Stimulated activated CD8-positive, alpha-beta memory T cell treated with anti-CD3 and anti-CD28 coated beads, Interleukin-7, amount 100 ng/mL, for 1 hour (primary cell): ENCODE results near the gene HEATR5A.
"Not testable (repeated sequence)": the region's sequence is repeated elsewhere in the genome, so short reads cannot be mapped to it uniquely, and the experiment has no call there.

Experiments
- DNase-seq, 2 donors: peaks; one replicate each; pipeline ENCODE4 v3.0.0-alpha.2; 2020; ENCODE audit warnings: low read depth in 2 of 2

HEATR5A gene

DNA sequence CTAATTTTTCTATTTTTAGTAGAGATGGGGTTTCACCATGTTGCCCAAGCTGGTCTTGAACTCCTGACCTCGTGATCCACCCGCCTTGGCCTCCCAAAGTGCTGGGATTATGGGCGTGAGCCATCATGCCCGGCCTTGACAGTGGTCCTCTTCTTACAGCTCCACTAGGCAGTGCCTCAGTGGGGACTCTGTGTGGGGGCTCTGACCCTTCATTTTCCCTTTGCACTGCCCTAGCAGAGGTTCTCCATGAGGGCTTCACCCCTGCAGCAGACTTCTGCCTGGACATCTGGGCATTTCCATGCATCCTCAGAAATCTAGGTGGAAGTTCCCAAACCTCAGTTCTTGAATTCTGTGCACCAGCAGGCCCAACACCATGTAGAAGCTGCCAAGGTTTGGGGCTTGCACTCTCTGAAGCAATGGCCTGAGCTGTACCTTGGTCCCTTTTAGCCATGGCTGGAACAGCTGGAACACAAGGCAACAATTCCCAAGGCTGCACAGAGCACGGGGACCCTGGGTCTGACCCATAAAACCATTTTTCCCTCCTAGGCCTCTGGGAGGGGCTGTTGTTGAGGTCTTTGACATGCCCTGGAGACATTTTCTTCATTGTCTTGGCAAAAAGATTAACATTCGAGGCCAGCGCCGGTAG is 90.4 kb downstream of the HEATR5A start:
- not testable (repeated sequence) for DNase-seq

DNA sequence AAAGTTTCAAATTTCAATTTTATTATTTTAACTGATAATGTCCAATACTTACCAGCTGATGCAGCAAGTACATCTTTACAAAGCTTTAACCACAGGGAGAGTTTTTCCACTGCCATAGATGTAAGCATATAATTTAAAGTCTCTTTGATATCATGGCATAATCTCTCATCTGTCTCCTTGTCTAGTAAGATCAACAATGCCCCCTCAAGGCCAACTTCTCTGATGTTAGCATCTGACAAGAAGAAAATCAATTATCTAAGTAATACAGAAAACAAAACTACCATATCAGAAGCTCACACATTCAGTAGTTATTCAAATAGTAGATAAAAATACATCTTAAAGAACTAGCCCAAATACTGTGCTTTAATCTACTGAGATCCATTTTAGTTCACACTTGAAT is 94.2 kb downstream of the HEATR5A start:
- DNase-seq, result no peak

- no peak for DNase-seq
Observed at GRCh38 chr14:31323419-31323818, 96.9 kb downstream of the HEATR5A start.

- DNase-seq, result no peak
Observed at GRCh38 chr14:31320922-31321766, 99.2 kb downstream of the HEATR5A start.

DNA sequence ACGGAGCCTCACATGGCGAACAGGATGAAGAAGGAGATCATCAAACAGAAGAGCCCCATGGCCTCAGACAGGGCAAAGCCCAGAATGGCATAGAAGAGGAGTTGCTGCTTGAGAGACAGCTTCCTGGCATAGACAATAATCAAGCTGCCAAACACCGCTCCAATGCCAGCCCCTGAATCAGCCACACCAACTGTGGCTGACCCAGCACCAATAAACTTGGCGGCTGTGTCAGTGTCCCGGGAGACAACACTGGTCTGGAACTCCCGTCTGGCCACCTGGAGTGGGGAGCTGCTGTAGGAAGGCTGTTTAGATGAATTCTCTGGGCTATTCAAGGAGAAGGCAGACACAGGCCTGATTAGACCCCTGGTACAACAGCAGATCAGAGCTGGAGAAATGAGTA is 100.1 kb downstream of the HEATR5A start:
- no peak for DNase-seq

DNA sequence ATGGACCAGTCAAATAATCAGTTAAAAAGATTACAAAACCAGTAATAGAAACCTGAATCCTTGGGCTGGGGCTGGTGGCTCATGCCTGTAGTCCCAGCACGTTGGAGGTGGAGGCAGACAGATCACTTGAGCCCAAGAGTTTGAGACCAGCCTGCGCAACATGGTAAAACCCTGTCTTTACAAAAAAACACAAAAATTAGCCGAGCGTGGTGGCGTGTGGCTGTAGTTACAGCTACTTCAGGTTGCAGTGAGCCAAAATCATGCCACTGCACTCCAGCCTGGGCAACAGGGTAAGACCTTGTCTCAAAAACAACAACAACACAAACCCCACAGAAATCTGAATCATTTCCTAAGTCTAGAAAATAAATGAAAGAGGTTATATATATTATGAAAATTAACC is 100.6 kb downstream of the HEATR5A start:
- DNase-seq, result no peak

DNA sequence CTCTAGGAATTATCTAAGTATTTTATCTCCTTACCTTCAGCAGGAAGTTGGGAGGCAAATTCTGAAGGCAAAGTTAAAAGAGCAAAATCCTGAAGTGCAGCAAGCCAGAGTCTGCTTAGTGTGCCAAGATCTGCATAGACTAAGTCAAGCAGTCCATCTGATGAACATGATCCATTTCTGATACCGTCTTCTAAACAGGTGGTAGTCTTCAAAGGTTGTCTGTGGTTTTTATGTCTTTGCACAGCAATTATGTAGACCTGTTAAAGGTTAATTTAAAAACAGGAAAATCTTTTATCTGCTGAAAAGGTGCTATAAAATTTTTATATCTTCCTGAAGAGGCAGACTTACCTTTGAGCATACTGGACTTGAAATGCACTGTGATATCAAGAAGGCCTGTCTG is 107.4 kb downstream of the HEATR5A start:
- DNase-seq, result no peak

DNA sequence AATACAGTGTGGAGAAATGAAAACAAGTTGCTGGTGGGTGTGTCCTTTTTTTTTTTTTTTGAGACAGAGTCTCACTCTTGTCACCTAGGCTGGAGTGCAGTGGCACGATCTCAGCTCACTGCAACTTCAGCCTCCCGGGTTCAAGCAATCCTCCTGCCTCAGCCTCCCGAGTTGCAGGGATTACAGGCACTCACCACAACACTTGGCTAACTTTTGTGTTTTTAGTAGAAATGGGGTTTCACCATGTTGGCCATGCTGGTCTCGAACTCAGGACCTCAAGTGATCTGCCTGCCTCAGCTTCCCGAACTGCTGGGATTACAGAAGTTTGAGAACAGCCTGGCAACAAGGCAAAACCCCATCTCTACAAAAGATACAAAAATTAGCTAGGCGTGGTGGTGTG is 108.0 kb downstream of the HEATR5A start:
- DNase-seq, result not testable (repeated sequence)

DNA sequence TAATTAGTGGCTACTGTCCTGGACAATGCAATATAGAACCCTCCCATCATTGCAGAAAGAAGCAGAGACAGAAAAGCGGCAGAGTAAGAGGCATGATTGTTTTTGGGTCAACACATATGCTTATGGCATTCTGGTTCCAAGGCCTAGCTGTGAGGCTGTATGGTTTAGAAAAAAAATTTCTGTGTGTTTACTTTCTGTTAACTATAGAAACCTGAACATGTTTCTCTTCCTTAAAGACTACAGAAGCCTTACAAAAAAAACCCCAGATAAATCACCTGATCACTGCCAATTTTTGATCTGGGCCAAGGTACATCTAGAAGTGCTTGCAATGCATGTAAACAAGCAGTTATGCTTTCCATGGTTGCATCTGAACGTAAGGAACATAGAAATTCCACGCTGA is 112.7 kb downstream of the HEATR5A start:
- DNase-seq, result no peak

- no peak for DNase-seq
Observed at GRCh38 chr14:31307198-31307597, 113.2 kb downstream of the HEATR5A start.

DNA sequence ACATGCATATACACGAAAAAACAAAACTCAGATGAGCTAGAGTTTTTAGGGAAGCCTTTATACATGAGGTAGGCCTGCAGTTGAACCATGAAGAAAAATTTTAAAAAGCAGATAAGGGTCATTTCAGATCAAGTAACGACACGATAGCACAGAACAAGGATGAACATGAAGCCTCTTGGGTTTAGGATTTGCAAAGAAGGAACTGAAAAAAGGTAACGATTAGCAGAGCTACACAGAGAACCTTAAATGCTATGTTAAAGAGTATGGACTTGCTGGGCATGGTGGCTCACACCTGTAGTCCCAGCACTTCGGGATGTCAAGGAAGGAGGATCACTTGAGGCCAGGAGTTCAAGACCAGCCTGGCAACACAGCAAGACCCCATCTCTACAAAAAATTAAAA is 116.7 kb downstream of the HEATR5A start:
- DNase-seq, result no peak

DNA sequence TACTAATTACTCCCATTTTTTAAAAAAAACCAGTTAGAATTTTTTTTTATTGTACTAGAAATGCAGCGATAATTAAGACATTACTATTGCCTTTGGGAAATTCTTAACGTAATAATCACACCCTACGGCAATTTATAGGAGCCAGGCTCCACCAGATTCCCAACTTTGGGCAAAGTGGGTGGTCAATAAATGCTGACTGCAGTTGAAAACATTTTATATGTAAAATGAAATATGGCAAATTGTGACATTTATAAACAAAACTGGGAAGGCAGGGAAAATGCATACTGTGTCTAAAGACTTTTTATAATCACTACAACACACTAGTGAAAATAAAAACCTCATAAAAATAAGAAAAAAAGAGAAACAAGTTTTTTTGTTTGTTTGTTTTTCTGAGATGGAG is 119.5 kb downstream of the HEATR5A start:
- no peak for DNase-seq

GRCh38 chr14:31300296-31300695 is 120.1 kb downstream of the HEATR5A start:
- no peak for DNase-seq

- DNase-seq, result no peak
Observed at GRCh38 chr14:31297701-31298344, 122.5 kb downstream of the HEATR5A start.

- DNase-seq, result no peak
Observed at GRCh38 chr14:31297112-31297511, 123.2 kb downstream of the HEATR5A start.

- DNase-seq, result no peak
Observed at GRCh38 chr14:31294746-31295405, 125.5 kb downstream of the HEATR5A start.

- no peak for DNase-seq
Observed at GRCh38 chr14:31292937-31293616, 127.3 kb downstream of the HEATR5A start.

- no peak for DNase-seq
Observed at GRCh38 chr14:31291210-31291609, 129.1 kb downstream of the HEATR5A start.

DNA sequence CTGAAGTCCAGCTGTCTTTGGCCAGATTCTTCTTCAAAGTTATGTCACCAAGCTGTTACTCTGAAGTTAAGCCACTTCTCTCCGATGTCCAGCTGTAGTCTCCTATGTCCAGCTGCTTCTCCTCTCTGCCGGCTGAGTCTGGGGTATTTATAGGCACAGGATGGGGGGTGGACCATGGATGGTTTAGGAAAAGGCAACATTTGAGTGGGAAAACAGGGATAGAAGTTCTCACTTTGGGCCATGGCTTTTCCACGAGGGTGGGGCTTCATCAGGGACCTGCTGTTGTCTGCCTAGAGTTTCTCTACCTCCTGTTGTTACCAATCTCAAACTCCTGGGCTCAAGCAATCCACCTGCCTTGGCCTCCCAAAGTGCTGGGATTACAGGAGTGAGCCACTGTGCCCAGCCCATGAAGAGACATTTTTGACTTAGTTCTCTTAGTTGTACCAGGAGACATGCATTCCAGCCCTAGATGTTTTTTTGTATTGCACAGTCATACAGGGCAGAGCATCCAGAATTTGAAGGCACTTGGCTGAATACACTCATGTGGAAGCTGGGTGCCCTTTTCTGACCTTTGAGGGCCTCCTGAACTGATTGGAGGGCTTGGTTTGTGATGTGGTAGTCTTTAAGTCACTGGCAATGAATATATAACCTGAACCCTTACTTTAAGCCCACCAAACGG is 132.9 kb downstream of the HEATR5A start:
- no peak for DNase-seq

DNA sequence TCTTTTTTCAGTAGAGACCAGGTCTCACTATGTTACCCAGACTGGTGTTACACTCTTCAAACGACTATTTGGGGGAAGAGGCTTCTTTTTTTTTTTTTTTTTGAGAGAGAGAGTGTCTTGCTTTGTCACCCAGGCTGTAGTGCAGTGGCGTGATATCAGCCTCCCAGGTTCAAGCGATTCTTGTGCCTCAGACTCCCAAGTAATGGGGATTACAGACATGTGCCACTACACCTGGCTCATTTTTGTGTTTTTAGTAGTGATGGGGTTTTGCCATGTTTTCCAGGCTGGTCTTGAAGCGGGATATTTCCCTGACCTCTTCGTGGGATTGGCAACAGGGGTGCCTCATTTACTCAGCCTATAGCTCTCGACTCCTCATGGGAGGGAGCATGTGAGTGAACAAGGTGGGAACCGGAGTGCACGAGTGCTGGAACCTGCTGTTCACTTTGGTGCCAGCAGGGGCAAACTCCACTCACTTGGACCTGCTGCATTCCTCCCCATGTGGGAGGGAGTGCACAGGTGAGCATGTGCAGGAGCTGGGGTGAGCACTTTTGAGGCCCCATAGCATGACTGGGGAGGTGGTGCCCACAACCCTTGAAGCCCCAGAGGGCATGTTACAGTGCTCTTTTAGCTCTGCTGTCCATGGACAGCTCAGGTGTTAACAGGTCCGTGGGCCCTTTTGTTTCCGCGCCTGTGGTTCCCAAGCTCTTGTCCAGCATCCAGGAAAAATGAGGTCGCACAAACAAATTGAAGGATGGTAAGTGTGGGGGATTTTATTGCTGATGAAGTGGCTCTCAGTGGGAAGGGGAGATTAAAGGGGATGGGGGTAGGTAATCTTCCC is 133.7 kb downstream of the HEATR5A start:
- no peak for DNase-seq
